Measurements from ENCODE around the gene MYO9B.

DNA sequence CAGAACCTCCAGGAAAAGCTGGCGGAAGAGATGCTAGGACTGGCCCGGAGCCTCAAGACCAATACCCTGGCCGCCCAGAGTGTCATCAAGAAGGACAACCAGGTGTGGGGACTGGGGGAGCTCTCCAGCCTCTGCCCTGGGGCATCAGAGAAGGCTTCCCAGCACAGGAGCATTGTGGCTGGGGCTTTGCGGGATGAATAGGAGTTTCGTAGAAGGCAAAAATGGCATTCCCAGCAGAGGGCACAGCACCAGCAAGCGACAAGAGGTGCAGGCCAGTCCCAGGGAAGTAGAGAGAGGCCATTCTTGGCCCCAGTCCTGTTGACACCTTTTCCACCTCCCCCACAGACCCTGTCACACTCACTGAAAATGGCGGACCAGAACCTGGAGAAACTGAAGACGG, 143.7 kb downstream of the MYO9B start:
- TF ChIP-seq, protein P1, sequence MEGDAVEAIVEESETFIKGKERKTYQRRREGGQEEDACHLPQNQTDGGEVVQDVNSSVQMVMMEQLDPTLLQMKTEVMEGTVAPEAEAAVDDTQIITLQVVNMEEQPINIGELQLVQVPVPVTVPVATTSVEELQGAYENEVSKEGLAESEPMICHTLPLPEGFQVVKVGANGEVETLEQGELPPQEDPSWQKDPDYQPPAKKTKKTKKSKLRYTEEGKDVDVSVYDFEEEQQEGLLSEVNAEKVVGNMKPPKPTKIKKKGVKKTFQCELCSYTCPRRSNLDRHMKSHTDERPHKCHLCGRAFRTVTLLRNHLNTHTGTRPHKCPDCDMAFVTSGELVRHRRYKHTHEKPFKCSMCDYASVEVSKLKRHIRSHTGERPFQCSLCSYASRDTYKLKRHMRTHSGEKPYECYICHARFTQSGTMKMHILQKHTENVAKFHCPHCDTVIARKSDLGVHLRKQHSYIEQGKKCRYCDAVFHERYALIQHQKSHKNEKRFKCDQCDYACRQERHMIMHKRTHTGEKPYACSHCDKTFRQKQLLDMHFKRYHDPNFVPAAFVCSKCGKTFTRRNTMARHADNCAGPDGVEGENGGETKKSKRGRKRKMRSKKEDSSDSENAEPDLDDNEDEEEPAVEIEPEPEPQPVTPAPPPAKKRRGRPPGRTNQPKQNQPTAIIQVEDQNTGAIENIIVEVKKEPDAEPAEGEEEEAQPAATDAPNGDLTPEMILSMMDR (conservative IDR thresholded peaks at IDR 0.05 in 1 of 2, IDR thresholded peaks at IDR 0.05 in 1 of 2; ENCODE audit: low read depth in 1 of 2, low read length in 2 of 2) = no peak
- TF ChIP-seq EZH2 (IDR thresholded peaks at IDR 0.05; ENCODE audit: low read length, missing control alignments) = no peak
